Endothelial cell (in vitro differentiated cells): ENCODE results near the gene FRMD7. TPM values are rescaled to one million over a fixed set of nuclear protein-coding genes. Genes with fewer than 3 reads are reported as not detected.
A peak's percentile ranks its signal among the peaks of the same experiment; 100 is the strongest.

Source experiments
- DNase-seq: peaks from one replicate; pipeline ENCODE4 v3.0.0; 2021; ENCODE audit warnings: low spot score
- H3K27ac Mint-ChIP-seq: one replicate; pipeline ENCODE4 v1.8.0; 2021; ENCODE audit warnings: mixed read lengths, inconsistent platforms; ENCODE audit not compliant: unreplicated experiment
- H3K27me3 Mint-ChIP-seq: one replicate; pipeline ENCODE4 v1.8.0; 2021; ENCODE audit warnings: mild to moderate bottlenecking, moderate library complexity, mixed read lengths, inconsistent platforms; ENCODE audit not compliant: unreplicated experiment
- H3K36me3 Mint-ChIP-seq: one replicate; pipeline ENCODE4 v1.8.0; 2021; ENCODE audit warnings: mild to moderate bottlenecking, low read depth, mixed read lengths, inconsistent platforms; ENCODE audit not compliant: unreplicated experiment
- H3K4me1 Mint-ChIP-seq: one replicate; pipeline ENCODE4 v1.8.0; 2021; ENCODE audit warnings: mild to moderate bottlenecking, mixed read lengths, inconsistent platforms; ENCODE audit not compliant: unreplicated experiment
- H3K4me3 Mint-ChIP-seq: one replicate; pipeline ENCODE4 v1.8.0; 2021; ENCODE audit warnings: mild to moderate bottlenecking, mixed read lengths, inconsistent platforms; ENCODE audit not compliant: unreplicated experiment
- H3K9me3 Mint-ChIP-seq: one replicate; pipeline ENCODE4 v1.8.0; 2021; ENCODE audit warnings: mixed read lengths, inconsistent platforms; ENCODE audit not compliant: unreplicated experiment
- CTCF ChIP-seq: fragments of 200-600 bp; sonication (generic); IDR thresholded peaks from one replicate; pipeline ENCODE4 v1.5.0; 2021; ENCODE audit warnings: antibody characterized with exemption; ENCODE audit not compliant: unreplicated experiment
- total RNA-seq: library from RNA; stranded (reverse); fragmentation: NEBNext Ultra II Directional; extraction: Animal tissue kit (Norgen Biotek cat#: 25700); gene quantifications from one replicate; pipeline ENCODE4 v1.2.1, GENCODE V29; 2021; ENCODE audit not compliant: unreplicated experiment

FRMD7 gene
- total RNA-seq, 1 donor from 2014 or later = not detected

- Mint-ChIP-seq H3K9me3 (no peaks in the 10 kb centered on the region), H3K4me3 (no peak overlapping the region), H3K4me1 (peaks cover 18% of the 10 kb centered on the region), H3K36me3 (no peaks in the 10 kb centered on the region), H3K27me3 (no peaks in the 10 kb centered on the region), H3K27ac (no peak overlapping the region)
- TF ChIP-seq CTCF = no peak
- no peak for DNase-seq
These were observed 83.8 kb downstream of the FRMD7 start for GRCh38 chrX:132043977-132044376.

DNA sequence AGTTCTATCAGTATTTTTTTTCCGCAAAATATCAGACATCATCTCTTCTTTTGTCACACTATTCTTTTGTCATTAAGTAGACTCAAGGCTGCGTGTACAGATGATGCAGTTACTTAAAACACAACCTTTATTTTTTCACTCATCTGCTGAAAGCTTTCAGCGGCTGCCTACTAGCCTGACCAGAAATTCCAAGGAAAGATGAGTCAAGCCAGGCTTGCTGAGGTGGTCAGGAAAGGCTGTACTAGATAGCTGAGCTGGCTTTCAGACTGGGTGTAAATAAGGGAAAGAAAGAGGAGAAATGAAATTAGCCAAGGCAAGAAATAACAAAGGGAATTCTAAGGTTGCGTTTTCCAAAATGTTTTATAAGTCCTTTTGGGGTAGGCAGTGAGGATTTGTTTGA, 86.8 kb downstream of the FRMD7 start:
- H3K27ac Mint-ChIP-seq = no peak overlapping the region
- no peak for TF ChIP-seq CTCF
- no peak for DNase-seq
- peaks cover 24% of the 10 kb centered on the region for H3K4me1 Mint-ChIP-seq
- no peak overlapping the region for H3K4me3 Mint-ChIP-seq
- no peaks in the 10 kb centered on the region for H3K36me3 Mint-ChIP-seq
- no peaks in the 10 kb centered on the region for H3K27me3 Mint-ChIP-seq
- H3K9me3 Mint-ChIP-seq = no peaks in the 10 kb centered on the region

DNA sequence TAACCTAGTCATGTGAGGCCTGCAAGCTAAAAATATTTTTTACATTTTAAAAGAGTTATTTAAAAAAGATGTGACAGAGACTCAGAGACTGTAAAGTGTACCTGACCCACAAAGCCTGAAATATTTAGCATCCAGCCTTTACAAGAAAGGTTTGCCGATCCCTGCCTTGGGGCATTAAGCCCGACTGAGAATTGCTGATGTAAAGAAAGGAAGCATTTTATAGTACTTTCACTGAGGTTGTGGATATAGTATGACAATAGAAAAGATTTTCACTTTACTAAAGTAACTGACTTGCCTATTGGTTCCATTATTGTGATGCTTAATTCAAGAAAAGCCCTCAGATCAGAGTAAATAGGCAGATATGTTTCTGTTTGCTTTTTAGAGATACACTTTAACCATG, 87.8 kb downstream of the FRMD7 start:
- peaks cover 16% of the 10 kb centered on the region for H3K4me1 Mint-ChIP-seq
- H3K27me3 Mint-ChIP-seq = no peaks in the 10 kb centered on the region
- no peaks in the 10 kb centered on the region for H3K9me3 Mint-ChIP-seq

DNA sequence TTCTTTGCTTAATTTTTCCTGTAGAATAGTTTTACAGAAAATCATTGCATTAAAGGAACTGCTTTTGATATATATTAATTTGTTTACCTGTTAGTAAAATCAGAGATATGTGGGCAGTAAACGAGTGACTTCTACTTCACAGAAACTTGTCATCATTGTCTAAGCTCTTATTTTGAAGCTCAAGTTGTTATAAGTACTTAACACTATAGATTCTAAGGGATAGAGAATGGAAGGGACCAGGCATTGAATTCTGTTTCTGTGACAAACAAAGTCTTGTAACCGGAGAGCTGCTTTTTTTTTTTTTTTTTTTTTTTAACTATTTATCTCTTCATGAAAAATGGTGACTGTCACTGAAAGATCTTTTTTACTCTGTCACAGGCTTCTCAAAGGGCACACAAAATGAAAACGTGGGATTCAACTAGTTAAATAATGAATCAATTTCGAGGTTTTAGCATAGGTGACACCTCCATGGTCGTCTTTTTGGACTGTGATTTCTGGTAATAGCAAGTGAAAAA, 90.3 kb downstream of the FRMD7 start:
- Mint-ChIP-seq H3K27ac (peak overlapping the region; percentile 44), H3K4me3 (no peak overlapping the region), H3K9me3 (no peaks in the 10 kb centered on the region), H3K4me1 (peaks cover 19% of the 10 kb centered on the region), H3K36me3 (no peaks in the 10 kb centered on the region), H3K27me3 (no peaks in the 10 kb centered on the region)
- DNase-seq = no peak
- no peak for TF ChIP-seq CTCF

More for the DNA sequence above, 87.8 kb downstream of the FRMD7 start:
- no peak for DNase-seq
- TF ChIP-seq CTCF = no peak
- Mint-ChIP-seq H3K4me3 (no peak overlapping the region), H3K36me3 (no peaks in the 10 kb centered on the region), H3K27ac (no peak overlapping the region)

GRCh38 chrX:132034648-132035047, 93.2 kb downstream of the FRMD7 start:
- H3K27ac Mint-ChIP-seq = no peak overlapping the region
- no peaks in the 10 kb centered on the region for H3K36me3 Mint-ChIP-seq
- no peaks in the 10 kb centered on the region for H3K9me3 Mint-ChIP-seq

More at GRCh38 chrX:132034648-132035047, 93.2 kb downstream of the FRMD7 start:
- no peak overlapping the region for H3K4me3 Mint-ChIP-seq
- TF ChIP-seq CTCF = no peak
- DNase-seq = no peak
- no peaks in the 10 kb centered on the region for H3K27me3 Mint-ChIP-seq
- peaks cover 27% of the 10 kb centered on the region for H3K4me1 Mint-ChIP-seq
